Left cardiac atrium (tissue), 4 donors: Measurements from ENCODE around the gene ZNF76. TPM values are rescaled to one million over a fixed set of nuclear protein-coding genes. Genes with fewer than 3 reads are reported as not detected.

Experiments
- ATAC-seq, 2 donors: fragments of 200-7000 bp; cut with Tn5 transposase; one replicate each; pipeline ENCODE4 v1.9.1; 2020; ENCODE audit warnings: mild to moderate bottlenecking in 2 of 2, moderate library complexity in 2 of 2
- DNase-seq: peaks from one replicate; pipeline ENCODE4 v3.0.0-alpha.2; 2020
- intact Hi-C, 2 donors: fragments of 100-400 bp; cut with DNase I; formaldehyde crosslinking; loops; one replicate each; pipeline versions ENCODE4 v1.14.1 to v1.15.1; 2022 to 2023
- total RNA-seq, 2 donors: library from RNA; stranded (reverse); fragmentation: NEBNext Ultra II Directional; extraction: Animal tissue kit (Norgen Biotek cat#: 25700); gene quantifications; one replicate each; pipeline ENCODE4 v1.2.1, GENCODE V29; 2021
- donor health status: DM: no; HTN: yes; CAD: no.
- donor health status: DM: no; HTN: yes; CAD: no; lungs with severe emphysema.
- donor health status: DM: yes; HTN: yes; CAD: no.
- donor health status: Dilated cardiomyopathy.

The ZNF76 gene
- total RNA-seq, 2 donors from 2014 or later = 24.1 to 26.4 TPM

GRCh38 chr6:35231563-35231962, 28.0 kb upstream of the ZNF76 start:
- intact Hi-C loops = no loop called here
- no peak for ATAC-seq
- no peak for DNase-seq

DNA sequence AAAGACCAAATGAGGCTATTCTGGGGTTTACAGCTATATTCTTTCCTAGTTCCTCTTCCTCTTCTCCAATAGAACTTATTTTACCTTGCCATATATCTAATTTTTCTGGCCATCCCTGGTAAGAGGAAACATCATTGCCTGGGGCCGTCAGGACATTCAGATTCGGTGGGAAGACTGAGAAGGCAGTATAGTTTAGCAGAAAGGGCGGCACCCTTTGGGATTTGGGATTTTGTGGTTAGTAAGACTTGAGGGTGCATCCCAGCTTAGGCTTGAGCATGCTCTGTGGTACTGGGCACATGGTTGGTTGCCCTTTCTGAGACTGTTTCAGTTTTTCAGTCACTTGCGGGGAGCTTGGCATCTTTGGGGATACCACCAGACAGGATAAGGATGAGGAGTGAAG, 24.6 kb upstream of the ZNF76 start:
- DNase-seq (no peak), ATAC-seq (no peak)
- intact Hi-C loops = no loop called here

DNA sequence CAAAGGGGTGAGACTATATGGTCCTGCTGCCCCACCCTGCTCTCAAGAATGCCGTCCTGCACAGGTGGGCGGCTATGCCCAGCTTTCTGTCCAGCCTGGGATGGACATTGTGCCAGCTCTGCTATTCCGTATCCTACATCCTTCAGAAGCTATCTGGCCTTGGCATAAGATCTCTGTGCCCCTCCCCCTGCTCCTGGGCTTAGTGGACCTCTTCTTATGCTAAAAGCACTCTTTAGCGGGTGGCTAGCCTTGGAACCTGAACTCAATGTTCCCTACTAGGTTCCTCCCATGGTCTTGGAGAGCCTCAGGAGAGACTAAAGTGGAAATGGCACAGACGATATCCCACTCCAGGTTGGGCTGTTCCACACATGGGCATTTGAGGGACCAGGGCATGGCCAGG, 23.3 kb upstream of the ZNF76 start:
- ATAC-seq (no peak), DNase-seq (no peak)
- intact Hi-C loops = no loop called here

- DNase-seq (no peak), ATAC-seq (no peak)
- intact Hi-C loops = no loop called here
These were observed 22.1 kb upstream of the ZNF76 start for GRCh38 chr6:35237476-35237875.

DNA sequence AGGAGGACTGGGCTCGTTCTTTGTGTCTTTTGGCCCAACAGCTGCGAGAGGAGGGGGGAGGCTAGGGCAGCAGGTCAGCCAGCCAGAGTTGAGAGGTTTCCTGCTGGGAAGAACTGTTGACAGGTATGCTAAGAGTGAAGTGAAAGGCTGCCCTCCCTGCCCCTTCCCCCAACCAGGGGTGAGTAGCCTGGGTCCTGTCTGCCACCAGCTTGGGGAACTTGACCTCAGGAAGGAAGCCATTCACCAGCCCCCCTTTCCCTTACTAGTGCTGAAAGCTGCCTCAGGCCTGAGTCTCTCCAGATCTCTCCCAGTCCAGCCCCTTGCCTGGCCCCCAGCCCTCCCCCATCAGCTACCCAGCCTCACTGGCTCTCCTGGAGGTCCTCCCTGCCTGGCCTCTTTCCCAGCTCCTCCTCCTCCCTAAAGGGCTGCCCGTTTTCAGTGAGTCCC, 20.7 kb upstream of the ZNF76 start:
- peak; percentile 56 for DNase-seq
- intact Hi-C loops = no loop called here
- ATAC-seq = peak; percentile 56 to 95

- intact Hi-C loops = no loop called here
- no peak for DNase-seq
- ATAC-seq = no peak
These were observed 20.0 kb upstream of the ZNF76 start for GRCh38 chr6:35239581-35239980.

GRCh38 chr6:35240838-35241801, 18.4 kb upstream of the ZNF76 start:
- intact Hi-C loops = loop anchor here (1.0 to 10.0 kb wide), 3 partner anchors 95 to 256 kb away; partner anchors contain the start of gene TCP11 (in 1 of the 2)
- DNase-seq (peak; percentile 68), ATAC-seq (peak; percentile 43 to 65)

GRCh38 chr6:35242486-35242885, 17.0 kb upstream of the ZNF76 start:
- ATAC-seq = no peak
- intact Hi-C loops = loop anchor here (10.0 kb wide), 2 partner anchors 98 to 258 kb away; partner anchors contain the start of gene TCP11 (in 1 of the 2)
- DNase-seq = no peak

GRCh38 chr6:35242906-35243305, 16.6 kb upstream of the ZNF76 start:
- intact Hi-C loops = loop anchor here (10.0 kb wide), 2 partner anchors 98 to 258 kb away; partner anchors contain the start of gene TCP11 (in 1 of the 2)
- DNase-seq (no peak), ATAC-seq (no peak)

- intact Hi-C loops = loop anchor here (10.0 kb wide), 2 partner anchors 99 to 259 kb away; partner anchors contain the start of gene TCP11 (in 1 of the 2)
- ATAC-seq (no peak), DNase-seq (no peak)
These were observed 16.1 kb upstream of the ZNF76 start for GRCh38 chr6:35243386-35243958.

GRCh38 chr6:35244551-35244950, 15.0 kb upstream of the ZNF76 start:
- no peak for ATAC-seq
- intact Hi-C loops = loop anchor here (10.0 kb wide), 2 partner anchors 100 to 260 kb away; partner anchors contain the start of gene TCP11 (in 1 of the 2)
- no peak for DNase-seq

DNA sequence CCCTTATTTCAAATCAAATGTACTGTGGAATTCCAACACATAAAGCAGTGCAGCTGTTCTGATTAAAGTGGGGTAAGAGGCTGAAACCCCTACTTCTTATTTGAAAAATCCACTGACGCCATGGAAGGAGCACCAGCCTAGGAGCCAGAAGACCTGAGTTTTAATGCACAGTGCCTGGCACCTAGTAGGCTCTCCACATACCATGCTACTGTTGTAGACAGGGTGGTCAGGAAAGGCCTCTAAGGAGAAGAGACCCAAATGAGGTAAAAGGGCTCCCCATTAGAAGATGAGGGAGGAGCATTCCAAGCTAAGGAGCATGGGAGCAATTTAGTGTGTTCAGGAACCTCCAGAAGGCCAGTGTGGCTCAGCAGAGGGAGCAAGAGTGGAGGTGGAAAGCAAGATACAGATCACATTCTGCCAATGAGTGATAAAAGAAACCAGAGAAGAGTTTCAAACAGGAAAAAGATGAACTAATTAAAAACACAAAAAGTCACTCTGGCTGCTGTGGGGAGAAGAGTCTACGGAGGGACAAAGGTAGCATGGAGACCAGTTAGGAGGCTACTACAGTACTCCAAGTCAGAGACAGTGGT, 11.8 kb upstream of the ZNF76 start:
- ATAC-seq (no peak), DNase-seq (no peak)
- intact Hi-C loops = loop anchor here (10.0 kb wide), 2 partner anchors 103 to 263 kb away; partner anchors contain the start of gene TCP11 (in 1 of the 2)

DNA sequence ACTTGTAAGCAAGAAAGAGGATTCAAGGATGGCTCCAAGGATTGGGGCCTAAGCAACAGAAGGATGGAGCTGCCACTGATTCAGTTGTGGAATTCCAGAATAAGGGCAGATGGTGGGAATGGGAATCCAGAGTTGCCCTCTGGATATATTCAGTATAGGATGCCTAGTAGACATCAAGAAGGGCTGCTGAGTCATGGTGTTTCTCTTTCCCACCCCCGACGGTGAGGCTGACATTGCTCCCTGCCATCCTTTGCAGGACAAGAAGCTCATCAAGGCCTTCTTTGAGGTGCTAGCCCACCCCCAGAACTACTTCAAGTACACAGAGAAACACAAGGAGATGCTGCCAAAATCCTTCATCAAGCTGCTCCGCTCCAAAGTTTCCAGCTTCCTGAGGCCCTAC, 11.2 kb upstream of the ZNF76 start:
- intact Hi-C loops = loop anchor here (10.0 kb wide), 2 partner anchors 103 to 263 kb away; partner anchors contain the start of gene TCP11 (in 1 of the 2)
- DNase-seq (no peak), ATAC-seq (peak in 1 of 2 donors; percentile 13)

DNA sequence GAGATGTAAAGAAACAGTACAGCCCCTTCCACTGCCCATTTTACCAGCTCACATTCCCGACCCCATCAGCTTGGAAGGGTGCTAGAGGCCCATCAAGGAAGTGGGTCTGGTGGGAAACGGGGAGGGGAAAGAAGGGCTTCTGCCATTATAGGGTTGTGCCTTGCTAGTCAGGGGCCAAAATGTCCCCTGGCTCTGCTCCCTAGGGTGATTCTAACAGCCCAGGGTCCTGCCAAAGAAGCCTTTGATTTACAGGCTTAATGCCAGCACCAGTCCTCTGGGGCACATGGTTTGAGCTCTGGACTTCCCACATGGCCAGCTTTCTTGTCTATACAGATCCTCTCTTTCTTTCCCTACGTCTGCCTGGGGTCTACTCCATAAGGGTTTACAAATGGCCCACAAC, 10.6 kb upstream of the ZNF76 start:
- DNase-seq (no peak), ATAC-seq (peak in 1 of 2 donors; percentile 55)
- intact Hi-C loops = loop anchor here (10.0 kb wide), 2 partner anchors 104 to 264 kb away; partner anchors contain the start of gene TCP11 (in 1 of the 2)

DNA sequence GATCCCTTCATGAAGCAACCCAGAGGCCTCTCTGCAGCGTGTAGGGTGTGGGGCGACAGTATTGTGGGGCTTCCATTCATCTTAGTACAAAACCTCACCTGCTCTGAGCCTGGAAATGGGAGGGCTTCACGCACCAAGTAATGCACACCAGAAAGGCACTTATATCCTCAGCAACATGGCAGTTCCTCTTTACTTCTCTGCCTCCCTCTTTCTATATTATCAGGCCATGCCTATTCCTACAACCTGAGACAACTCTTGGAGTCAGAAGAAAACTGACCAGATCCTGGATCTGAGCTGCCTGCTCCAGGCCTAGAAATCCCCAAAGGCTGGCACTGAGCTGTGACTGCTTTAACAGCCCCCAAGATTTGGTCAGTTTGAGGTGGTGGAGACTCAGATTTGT, 7.6 kb upstream of the ZNF76 start:
- ATAC-seq = no peak
- DNase-seq = no peak
- intact Hi-C loops = no loop called here

DNA sequence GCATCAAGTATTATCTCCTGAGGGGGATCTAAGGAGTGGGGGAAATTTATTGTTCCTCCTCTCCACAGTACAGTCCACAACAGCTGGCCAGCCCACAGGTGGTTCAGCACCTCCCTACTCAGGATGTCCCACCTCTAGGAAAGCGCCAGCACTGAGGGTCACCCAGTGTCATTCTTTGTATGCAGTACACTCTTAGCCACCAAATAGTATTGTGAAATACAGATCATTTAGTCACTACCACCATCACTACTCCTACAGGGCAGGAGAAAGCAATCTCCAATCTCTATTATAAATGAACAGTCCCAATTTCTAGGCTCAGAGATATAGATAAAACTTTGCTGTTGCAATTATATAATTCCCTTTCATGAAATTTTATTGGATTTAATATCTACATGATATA, 6.3 kb upstream of the ZNF76 start:
- no peak for DNase-seq
- intact Hi-C loops = no loop called here

GRCh38 chr6:35258336-35258735, 1.2 kb upstream of the ZNF76 start:
- DNase-seq (no peak), ATAC-seq (no peak)
- intact Hi-C loops = no loop called here

More for the DNA sequence above, 6.3 kb upstream of the ZNF76 start:
- peak in 1 of 2 donors; percentile 14 for ATAC-seq

DNA sequence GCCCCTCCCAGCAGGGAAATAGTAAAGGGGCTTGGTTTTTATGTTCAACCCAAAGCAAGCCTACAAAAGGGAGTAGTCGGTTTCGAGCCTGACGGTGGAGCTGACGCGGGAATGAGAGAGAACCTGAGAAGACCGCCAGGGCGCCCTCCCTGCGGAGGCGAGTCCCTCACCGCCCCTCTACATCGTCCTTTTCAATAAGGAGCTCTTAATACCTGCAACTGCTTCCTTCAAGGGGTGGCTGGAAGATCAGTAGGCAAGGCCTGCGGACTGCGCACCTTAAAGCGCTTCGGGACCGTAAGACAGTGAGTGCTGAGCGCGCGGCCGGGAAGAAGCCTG, 709 bp upstream of the ZNF76 start:
- DNase-seq = peak; percentile 53
- intact Hi-C loops = no loop called here
- ATAC-seq = peak; percentile 5 to 6

GRCh38 chr6:35259948-35260590, 534 bp downstream of the ZNF76 start:
- intact Hi-C loops = no loop called here
- ATAC-seq (peak; percentile 67 to 83), DNase-seq (peak; percentile 84)
